ENCODE data around the gene EPB42. TPM values are rescaled to one million over a fixed set of nuclear protein-coding genes. Genes with fewer than 3 reads are reported as not detected.
A peak's percentile ranks its signal among the peaks of the same experiment; 100 is the strongest.

EPB42 gene
- polyA plus RNA-seq, 1 donor (not counting 4 experiments of a cell fraction or from before 2014, with no cell fraction given): not detected

DNA sequence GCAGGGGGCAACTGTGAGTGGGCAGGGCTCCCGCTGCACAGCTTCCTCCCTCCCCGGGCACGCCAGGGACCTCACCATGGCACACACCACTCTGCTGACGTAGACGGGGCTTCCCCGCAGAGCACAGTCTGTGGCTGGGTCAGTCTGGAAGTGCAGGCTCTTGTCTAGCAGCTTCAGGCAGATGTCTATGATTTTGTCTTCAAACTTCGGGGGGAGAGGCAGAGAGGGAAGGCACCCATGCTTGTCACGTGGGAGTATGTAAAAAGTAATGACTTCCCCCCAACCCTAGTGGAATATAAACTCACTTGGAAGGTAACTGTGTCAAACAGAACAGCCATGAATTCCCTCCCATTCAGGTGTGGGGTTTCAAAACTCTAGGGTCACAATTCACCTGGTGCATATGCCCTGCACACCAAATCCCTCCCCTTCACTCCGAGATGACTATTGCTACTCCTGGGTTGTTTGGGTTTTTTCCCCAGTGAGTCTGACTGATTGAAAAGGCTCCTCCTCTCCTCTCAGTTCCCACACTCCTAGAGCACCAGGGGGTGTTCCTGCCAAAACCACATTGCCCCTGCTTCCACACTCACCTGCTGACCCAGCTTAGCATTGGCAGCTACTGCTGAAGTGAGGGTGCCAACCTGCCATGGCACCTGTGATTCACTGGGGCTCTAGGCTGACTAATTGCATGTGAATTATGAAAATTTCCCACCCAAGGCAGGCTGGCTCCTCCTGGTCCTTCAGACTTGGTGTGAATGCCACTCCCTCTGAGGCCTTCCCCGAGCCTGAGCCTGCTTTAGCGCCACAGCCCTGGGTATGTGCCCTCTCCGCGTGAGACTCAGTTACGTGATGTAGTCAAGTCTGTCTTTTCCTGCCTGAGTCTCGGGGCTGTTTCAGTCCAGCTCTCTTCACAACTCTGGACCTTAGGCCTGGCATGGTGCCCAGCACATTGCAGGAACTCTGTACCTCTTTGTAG lies 32.9 kb upstream of the EPB42 start:
- H3K4me2 ChIP-seq (ENCODE audit: control insufficient read depth, extremely low read depth, insufficient read depth, low read depth, low read length): no peak overlapping the region

DNA sequence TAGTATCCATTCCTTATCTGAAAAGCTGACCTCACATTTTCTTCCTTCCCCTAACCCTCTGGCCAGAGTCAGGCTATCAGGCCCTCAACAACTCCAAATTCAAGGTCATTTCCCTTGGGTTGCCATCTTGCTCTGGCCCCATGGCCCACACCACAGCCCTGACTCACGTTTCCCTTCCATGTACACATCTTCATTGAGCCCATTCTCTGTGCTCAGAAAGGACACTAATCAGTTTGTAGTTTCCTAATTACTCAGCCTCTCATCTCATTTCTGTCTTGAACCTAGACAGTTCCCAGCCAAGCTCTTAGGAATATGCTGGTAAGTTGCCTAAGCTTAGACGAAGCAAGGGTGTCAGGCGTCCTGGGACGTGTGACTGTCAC lies 31.0 kb upstream of the EPB42 start:
- H3K9me1 ChIP-seq (ENCODE audit: control insufficient read depth, extremely low read depth, insufficient read depth, low read length): no peaks in the 10 kb centered on the region
- no peak overlapping the region for H3K4me2 ChIP-seq (ENCODE audit: control insufficient read depth, extremely low read depth, insufficient read depth, low read depth, low read length)
- no peak overlapping the region for H3K4me3 ChIP-seq (ENCODE audit: control insufficient read depth in 2 of 3, extremely low read depth in 1 of 3, insufficient read depth in 2 of 3, low read depth in 1 of 3, low read length in 3 of 3)
- TF ChIP-seq EZH2 (IDR thresholded peaks at IDR 0.05; ENCODE audit: low read length): no peak
- TF ChIP-seq, protein P1, sequence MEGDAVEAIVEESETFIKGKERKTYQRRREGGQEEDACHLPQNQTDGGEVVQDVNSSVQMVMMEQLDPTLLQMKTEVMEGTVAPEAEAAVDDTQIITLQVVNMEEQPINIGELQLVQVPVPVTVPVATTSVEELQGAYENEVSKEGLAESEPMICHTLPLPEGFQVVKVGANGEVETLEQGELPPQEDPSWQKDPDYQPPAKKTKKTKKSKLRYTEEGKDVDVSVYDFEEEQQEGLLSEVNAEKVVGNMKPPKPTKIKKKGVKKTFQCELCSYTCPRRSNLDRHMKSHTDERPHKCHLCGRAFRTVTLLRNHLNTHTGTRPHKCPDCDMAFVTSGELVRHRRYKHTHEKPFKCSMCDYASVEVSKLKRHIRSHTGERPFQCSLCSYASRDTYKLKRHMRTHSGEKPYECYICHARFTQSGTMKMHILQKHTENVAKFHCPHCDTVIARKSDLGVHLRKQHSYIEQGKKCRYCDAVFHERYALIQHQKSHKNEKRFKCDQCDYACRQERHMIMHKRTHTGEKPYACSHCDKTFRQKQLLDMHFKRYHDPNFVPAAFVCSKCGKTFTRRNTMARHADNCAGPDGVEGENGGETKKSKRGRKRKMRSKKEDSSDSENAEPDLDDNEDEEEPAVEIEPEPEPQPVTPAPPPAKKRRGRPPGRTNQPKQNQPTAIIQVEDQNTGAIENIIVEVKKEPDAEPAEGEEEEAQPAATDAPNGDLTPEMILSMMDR (optimal IDR thresholded peaks at IDR 0.05 in 1 of 3, IDR thresholded peaks at IDR 0.05 in 1 of 3, conservative IDR thresholded peaks at IDR 0.05 in 1 of 3; ENCODE audit: extremely low read depth in 1 of 3, insufficient read depth in 2 of 3, low read length in 3 of 3): no peak
- H3K9ac ChIP-seq (ENCODE audit: control insufficient read depth, extremely low read depth, insufficient read depth, low read length): no peak overlapping the region
- peaks cover 12% of the 10 kb centered on the region for H3K4me1 ChIP-seq (ENCODE audit: control insufficient read depth, extremely low read depth, insufficient read depth, low read length)
- dilution Hi-C loops (cut with MboI; ENCODE audit: extremely low pct_ligation_motif_present, low sequenced_read_pairs): no loop called here
- FAIRE-seq (no peak), DNase-seq (ENCODE audit: low read depth, low spot score) (no peak)
- no peaks in the 10 kb centered on the region for H3K79me2 ChIP-seq (ENCODE audit: control insufficient read depth, insufficient read depth, low read length)
- no peaks in the 10 kb centered on the region for H3K36me3 ChIP-seq (ENCODE audit: control insufficient read depth in 2 of 2, extremely low read depth in 1 of 2, insufficient read depth in 2 of 2, low read length in 2 of 2)
- no peaks in the 10 kb centered on the region for H3K9me3 ChIP-seq (ENCODE audit: control insufficient read depth, low read depth, low read length)
- H3K27ac ChIP-seq (ENCODE audit: control insufficient read depth, insufficient read depth, low read length): no peak overlapping the region
- H3K27me3 ChIP-seq (ENCODE audit: control insufficient read depth, extremely low read depth, insufficient read depth, low read length): peaks cover 2% of the 10 kb centered on the region
- H4K20me1 ChIP-seq (ENCODE audit: control insufficient read depth, extremely low read depth, insufficient read depth, low read length): no peaks in the 10 kb centered on the region
- no peak overlapping the region for H2AFZ ChIP-seq (ENCODE audit: control insufficient read depth, low read length)

More for the DNA sequence above, 32.9 kb upstream of the EPB42 start:
- Histone ChIP-seq H2AFZ (ENCODE audit: control insufficient read depth, low read length) (no peak overlapping the region), H3K4me1 (ENCODE audit: control insufficient read depth, extremely low read depth, insufficient read depth, low read length) (peaks cover 12% of the 10 kb centered on the region), H3K27me3 (ENCODE audit: control insufficient read depth, extremely low read depth, insufficient read depth, low read length) (peaks cover 4% of the 10 kb centered on the region), H3K9me1 (ENCODE audit: control insufficient read depth, extremely low read depth, insufficient read depth, low read length) (no peaks in the 10 kb centered on the region), H3K79me2 (ENCODE audit: control insufficient read depth, insufficient read depth, low read length) (no peaks in the 10 kb centered on the region), H3K36me3 (ENCODE audit: control insufficient read depth in 2 of 2, extremely low read depth in 1 of 2, insufficient read depth in 2 of 2, low read length in 2 of 2) (no peaks in the 10 kb centered on the region), H3K9me3 (ENCODE audit: control insufficient read depth, low read depth, low read length) (no peaks in the 10 kb centered on the region), H3K4me3 (ENCODE audit: control insufficient read depth in 2 of 3, extremely low read depth in 1 of 3, insufficient read depth in 2 of 3, low read depth in 1 of 3, low read length in 3 of 3) (no peak overlapping the region), H3K9ac (ENCODE audit: control insufficient read depth, extremely low read depth, insufficient read depth, low read length) (no peak overlapping the region), H3K27ac (ENCODE audit: control insufficient read depth, insufficient read depth, low read length) (no peak overlapping the region), H4K20me1 (ENCODE audit: control insufficient read depth, extremely low read depth, insufficient read depth, low read length) (no peaks in the 10 kb centered on the region)
- FAIRE-seq: peak; percentile 84
- dilution Hi-C loops (cut with MboI; ENCODE audit: extremely low pct_ligation_motif_present, low sequenced_read_pairs): no loop called here
- TF ChIP-seq, protein P1 (optimal IDR thresholded peaks at IDR 0.05 in 1 of 3, IDR thresholded peaks at IDR 0.05 in 1 of 3, conservative IDR thresholded peaks at IDR 0.05 in 1 of 3; ENCODE audit: extremely low read depth in 1 of 3, insufficient read depth in 2 of 3, low read length in 3 of 3): no peak
- TF ChIP-seq EZH2 (IDR thresholded peaks at IDR 0.05; ENCODE audit: low read length): no peak
- peak; percentile 36 for DNase-seq (ENCODE audit: low read depth, low spot score)
